Hematopoietic multipotent progenitor cell treated with erythropoietin and hydrocortisone succinate and interleukin-3 and kit ligand, for 8 days (in vitro differentiated cells): Measurements from ENCODE around the gene PROK1.
"Not testable (repeated sequence)": the region's sequence is repeated elsewhere in the genome, so short reads cannot be mapped to it uniquely, and the experiment has no call there.

Experiments used
- DNase-seq: peaks from one replicate; pipeline ENCODE4 v3.0.0-alpha.2; 2015

PROK1 gene, protein sequence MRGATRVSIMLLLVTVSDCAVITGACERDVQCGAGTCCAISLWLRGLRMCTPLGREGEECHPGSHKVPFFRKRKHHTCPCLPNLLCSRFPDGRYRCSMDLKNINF

DNA sequence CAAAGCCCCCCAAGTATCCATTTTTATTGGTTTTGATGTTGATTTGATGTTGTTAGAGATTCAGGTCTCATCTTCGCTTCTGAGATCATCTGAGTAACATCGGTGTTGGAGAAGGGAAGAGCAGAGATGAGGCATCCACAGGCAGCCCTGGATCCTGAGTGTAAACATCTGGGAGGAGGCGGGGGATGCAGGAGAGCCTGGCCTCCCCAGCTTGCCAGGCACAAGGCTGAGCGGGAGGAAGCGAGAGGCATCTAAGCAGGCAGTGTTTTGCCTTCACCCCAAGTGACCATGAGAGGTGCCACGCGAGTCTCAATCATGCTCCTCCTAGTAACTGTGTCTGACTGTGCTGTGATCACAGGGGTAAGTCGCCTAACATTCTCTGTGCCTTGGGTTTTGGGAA lies at the start of gene PROK1:
TSS of gene PROK1 (plus strand) at position 221 of the 400 bp plus-strand sequence. CDS start at position 289, 68 bp downstream.
- no peak for DNase-seq

DNA sequence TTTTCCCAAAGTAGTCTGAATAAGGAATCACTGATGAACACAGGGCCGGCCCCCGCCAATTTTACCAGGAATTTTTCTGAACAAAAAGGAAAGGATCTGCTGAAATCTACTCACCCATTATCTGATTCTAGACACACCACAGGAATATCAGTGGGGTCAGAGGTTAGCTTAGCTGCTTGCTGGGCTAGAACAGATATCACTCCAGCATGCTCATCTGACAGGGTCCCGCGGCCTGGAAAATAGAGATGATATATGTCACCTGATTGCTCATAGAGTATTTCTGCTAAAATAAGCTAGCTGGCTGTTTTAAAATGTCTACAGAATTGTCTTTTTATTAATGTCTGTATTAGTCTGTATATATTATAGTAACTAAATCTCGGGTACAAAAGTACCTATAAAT lies 47.1 kb upstream of the PROK1 start:
- no peak for DNase-seq

DNA sequence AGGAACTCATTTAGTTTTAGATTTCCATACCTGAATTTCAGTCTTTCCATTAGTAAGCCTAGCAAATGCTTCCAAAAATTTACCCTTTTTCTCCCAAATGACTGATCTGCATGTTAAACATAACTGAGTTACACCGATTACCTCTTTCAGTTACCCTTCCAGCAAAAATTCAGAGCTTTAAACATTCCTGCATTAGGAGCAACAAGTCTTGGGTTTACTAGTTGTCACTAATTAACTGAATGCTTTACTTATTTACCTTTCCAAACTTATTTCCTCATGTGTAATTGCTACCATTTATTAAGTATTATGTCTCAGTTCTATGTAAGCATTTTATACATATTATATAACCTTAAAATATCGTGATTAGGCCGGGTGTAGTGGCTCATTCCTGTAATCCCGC lies 46.5 kb upstream of the PROK1 start:
- no peak for DNase-seq

DNA sequence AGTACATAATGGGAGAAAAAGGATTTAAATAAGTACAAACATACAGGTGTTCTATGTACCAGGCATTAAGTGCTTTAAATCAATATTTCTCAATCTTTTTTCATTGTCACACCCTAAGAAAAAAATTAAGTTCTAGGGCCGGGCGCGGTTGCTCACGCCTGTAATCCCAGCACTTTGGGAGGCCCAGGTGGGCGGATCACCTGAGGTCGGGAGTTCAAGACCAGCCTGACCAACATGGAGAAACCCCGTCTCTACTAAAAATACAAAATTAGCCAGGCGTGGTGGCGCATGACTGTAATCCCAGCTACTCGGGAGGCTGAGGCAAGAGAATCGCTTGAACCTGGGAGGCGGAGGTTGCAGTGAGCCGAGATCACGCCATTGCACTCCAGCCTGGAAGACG lies 44.5 kb upstream of the PROK1 start:
- DNase-seq = not testable (repeated sequence)

DNA sequence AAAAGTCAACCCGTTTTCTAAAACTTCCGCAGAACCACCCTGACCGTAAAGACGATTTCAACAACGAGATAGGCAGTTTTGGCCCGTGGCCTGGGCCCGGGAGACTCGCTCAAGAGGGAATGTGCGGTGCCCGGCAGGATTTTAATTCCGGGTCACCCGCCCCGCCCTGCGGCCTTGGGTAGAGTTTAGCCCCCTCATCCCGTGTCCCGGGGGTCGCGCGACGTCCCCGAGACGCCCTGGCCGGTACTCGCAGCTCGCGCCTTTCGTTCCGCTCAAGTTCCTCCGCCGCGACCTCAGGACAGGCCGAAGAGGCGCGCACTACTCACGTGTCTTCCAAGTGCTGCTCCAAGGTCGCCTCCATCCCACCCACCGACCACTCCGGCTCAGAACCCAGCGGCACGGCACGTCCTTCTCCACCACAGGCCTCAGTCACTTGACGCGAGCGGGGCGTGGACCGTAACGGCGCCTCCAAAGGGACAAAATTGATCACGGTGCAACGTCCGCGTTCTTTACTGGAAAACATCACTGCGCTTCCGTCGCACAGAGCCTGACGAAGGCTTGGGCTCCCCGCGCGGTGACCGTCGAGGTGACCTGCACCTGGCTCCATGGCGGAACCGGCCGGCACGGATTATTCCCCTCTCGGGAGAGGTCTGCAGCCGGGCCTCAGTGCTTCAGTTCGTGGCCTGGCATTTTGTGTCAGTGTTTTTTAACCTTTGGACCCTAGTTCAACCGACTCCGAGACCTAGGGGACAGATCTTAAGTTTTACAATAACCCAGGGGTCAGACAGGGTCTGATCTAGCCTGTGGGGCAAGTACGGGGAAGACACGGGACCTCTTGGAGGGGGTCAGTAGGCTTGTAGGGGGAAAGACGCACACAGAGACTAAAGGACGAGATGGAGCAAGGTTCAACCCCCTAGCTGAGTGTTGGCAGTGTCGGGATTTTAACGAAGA lies 43.4 kb upstream of the PROK1 start, which contains the start of gene LAMTOR5:
TSS of gene LAMTOR5 (minus strand) at position 435 of the 951 bp plus-strand sequence. CDS start at position 361, 74 bp downstream.
- peak; percentile 94 for DNase-seq

DNA sequence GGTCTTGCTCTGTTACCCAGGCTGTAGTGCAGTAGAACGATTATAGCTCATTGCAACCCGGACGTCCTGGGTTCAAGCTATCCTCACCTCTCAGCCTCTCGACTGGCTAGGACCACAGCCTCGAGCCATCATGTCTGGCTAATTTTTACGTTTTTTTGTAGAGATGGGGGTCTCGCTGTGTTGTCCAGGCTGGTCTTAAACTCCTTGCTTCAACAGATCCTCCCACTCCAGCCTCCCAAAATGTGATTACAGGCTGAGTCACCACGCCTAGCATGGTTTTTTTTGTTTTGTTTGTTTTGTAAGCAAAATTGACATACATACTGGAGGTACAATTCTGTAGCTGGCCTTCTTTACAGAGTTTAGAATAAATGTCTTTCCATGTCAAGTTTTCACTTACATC lies 42.5 kb upstream of the PROK1 start:
- DNase-seq = no peak

DNA sequence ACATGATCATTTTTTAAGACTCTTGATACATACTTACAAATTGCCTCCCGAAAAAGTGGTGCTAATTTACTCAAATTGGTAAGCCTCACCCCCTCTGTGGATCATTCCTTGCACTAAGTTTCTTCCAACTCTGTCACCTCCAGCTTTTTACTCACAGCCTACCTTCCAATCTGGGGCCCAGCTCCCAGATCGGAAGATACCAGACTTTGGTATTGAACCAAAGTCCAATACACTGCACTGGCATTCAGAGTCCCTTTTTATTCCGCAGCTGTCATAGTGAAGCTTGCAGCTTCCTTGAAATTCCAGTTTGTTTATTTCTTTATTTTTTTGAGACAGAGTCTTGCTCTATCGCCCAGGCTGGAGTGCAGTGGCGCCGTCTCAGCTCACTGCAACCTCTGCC lies 41.6 kb upstream of the PROK1 start:
- DNase-seq = no peak

DNA sequence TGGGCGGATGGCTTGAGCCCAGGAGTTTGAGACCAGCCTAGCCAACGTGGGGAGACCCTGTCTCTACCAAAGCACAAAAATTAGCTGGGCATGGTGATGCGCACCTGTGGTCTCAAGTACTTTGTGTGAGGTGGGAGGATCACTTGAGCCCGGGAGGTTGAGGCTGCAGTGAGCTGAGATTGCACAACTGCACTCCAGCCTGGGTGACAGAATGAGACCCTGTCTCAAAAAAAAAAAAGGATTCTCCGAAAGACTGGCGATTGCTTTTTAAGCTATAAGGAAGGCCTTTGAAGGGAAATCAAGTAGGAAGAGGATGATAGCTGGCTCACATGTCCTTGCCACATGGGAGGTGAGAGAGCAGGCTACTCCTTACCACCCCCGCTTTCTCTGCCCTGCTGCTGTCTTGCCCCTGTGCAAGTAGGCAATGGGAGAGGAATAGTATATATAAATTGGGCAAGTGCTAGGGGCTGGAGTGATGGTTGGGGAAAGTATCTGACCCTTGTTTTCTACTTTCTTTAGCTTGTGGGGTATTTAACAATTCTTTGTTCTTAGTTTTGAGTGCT lies 39.7 kb upstream of the PROK1 start:
- no peak for DNase-seq

DNA sequence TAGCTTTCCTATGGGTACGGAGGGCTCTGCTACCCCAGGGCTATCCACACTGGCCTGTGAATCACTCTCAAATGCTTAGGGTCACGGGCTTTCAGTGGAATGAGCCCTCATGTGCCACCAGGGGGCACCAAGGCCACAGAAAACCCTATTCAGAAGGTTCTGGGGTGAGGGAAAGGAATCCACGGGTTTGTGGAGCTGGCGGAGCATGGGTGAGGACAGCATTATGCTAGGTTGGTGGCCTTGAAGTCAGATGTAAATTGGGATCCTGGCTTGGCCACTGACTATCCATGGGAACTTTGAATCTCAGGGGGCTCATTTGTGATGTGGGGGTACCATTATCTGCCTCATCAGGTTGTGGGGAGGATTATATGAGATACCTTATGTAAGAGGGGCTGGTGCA lies 38.4 kb upstream of the PROK1 start:
- peak; percentile 92 for DNase-seq

DNA sequence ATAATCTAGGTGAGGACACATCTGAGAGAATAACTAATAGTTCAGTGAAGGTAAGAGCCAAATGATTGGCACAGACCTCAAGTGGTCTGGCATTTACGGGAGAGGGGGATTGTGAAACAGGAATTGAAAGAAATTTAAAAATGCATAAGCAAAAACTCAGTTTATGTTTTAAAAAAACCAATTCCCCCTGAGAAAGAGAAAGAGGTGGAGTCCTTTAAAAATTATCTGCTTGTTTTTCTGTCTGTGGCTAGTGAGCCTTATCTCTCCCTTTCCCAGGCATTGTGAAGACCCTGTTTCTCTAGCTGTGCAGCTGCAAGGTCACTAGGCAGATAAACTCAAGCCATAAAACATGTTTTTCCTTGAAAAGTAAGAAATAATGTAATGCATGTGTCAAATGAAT lies 37.9 kb upstream of the PROK1 start:
- peak; percentile 65 for DNase-seq

DNA sequence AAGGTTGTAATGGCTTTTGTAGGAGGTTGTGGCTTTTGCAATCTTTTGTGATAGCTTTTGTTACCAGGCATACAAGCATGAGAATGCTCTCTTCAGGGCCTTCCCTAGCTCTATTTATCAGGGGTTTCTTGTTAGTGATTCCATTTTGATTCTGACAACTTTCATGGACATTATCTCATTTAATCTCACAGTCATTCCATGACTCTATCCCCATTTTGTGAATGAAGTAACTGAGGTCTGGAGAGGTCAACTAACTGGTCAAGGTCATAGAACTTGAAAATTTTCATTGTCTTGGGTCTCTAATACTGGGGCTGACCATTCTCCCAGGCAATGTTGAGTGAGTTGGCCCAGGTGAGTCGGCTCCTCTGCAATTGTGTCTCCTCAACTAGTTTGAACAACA lies 32.2 kb upstream of the PROK1 start:
- DNase-seq = no peak

DNA sequence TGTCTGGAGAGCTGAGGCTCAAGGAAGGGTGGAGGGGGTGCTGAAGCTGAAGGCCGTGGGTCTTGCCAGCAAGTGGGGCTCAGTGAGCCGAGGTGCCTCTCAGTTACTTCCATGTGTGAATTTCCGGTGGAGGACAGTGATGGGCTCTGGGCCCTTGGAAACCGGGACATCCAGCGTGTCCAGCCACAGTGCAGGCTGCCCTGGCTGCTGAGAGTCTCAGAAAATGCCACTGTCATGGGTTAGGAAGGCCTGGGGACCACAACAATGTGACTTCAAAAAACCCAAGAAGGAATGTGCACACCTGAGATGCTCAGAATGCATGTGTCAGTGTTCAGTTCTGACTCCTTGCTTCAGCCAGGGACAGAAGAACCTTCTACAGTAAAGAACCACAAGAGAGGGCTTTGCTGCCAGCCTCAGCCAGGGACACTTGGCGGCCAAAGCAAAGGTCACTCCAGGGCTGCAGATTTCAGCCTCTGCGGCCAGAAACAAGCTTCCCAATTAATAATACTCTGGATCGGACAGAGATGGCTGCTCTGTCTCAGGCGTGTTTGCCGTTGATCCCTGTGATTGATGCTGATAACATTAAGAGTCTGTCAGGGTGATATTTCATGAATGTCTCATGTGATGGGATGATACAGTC lies 30.8 kb upstream of the PROK1 start:
- DNase-seq = no peak

DNA sequence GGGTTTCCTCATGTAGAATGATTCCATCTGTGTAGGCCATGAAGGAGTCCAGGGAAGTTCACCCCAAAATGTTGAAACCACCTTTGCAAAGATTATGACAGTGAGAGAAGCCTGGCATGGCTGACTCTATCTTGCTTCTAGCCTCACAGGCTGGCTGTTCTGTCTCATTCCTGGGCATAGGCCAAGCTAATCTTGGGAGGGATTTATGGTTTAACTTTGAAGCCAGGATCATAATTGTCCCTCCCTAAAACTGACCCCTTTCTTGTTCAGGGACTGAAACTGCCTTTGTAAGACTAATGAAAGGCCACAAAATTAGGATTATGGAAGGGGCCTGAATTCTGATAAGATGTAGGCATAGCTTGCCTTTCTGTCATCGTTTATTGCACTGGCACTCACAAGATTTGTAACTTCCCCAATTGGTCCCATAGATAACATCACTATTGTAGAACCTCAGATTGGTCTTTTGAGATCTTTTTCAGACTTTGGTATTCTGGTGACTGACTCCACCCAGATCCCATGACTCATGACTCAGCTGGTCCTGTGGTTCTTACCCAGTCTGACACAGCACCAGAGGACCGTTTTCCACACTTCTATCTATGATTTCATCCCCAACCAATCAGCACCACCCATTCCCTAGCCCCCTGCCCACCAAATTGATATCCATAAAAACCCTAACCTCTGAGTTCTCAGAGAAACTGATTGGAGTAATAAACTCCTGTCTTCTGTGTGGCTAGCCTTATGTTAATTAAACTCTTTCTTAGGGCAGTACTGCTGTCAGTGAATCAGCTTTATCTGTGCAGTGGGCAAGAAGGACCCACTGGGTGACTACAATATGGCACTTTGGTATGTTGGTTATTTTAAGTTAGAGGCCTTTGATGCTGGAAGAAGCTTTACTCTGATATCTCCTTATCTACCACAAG lies 29.8 kb upstream of the PROK1 start:
- peak; percentile 65 for DNase-seq

DNA sequence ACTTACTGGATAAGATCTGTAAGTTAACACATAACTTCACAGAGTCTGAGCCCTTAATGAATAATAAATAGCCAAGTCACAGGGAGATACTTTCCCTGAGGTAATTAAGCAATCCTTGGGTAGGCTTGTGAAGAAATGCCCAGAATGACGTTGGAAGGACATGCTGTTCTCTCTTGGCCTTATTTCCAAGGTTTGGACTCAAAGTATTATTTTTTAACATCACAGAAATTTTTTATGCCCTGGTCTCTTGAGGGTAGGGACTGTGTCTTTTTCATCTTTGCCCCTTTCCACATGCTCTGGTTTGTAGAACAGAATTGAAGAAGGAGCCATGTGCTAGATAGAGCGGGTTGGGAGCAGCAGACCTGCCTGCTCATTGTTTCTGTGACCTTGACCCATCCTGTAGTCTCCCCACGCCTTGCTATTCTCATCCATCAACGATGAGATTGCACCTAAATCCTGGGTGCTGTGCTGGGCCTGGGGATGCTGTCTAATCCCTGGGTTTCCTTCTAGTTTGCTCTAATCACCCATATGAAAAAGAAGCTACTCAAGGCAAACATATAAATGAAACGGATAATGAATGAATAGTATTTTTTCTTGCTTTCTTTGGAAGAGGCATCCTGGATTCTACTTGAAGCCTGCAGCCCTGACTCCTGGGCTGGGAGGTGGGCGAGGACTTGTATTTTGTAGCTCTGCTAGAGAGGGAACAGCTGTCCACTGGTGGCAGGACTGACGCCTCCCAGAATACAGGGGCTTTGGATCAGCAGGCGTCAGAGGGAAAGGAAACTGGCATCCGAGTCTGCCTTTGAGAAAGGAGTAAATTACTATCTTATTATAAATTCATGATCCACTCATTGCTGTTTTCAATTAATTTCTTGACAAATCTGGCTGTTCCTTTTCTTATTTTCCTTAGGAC lies 26.0 kb upstream of the PROK1 start:
- no peak for DNase-seq

DNA sequence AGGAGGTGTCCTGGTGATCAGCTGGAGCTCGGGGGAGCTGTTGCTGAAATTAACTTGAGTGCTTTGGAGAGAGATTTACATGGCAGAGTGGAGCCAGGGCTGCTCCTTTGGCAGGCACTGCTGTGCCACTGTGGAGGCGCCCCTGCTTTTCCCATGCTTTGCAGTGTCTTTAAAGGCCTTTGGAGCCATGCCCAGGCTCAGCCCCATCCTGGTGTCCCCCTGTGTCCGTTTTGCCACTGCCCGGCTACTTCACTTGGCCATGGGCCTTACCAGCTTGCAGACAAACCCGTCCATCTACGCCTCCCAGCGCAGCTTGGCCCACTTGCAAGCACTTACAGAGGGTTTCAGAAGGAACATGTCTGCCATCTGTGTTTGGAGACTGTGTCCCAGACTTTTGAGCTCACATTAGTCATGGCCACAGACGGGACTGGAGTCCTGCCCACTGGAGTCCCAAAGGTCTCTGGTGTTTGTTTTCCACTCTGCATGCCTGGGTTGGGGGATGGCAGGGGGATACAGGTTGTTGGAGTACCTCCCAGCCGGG lies 25.3 kb upstream of the PROK1 start:
- DNase-seq = no peak

DNA sequence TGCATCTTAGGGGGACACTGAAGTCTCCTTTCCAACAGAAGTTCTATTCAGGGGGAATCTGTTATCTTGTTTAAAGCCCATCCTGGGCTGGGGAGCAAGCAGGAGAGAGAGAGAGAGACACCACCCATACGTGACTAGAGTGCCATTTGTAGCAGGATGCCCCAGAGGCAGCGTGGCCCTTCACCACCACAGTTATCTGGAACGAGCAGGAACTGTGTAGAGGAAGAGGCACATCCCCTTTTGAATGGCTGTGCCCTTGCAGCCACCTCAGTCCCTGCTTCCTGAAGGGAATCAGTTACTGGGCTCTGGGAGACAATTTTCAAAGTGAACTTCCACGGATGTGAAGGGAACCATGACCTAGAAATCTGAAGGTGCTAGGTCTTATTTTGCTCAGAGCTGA lies 24.1 kb upstream of the PROK1 start:
- DNase-seq = peak; percentile 47

DNA sequence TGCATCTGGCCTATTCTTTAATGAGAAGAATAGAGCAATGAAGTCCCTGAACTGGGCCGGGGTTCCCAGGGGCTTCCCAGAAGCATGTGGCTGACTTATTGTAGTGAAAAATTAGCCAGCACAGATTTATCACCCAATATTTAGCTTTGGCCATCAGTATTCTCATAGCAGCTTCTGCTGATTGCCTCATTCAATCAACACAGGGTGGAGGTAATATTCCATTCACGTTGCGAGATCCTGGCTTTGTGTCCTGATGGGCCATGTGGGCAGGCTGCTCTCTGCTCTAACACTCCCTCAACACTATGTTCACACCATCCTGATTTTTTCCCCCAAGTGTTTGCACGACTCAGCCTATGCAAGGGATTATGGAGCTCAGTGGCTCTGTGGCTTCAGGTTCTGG lies 22.0 kb upstream of the PROK1 start:
- no peak for DNase-seq

DNA sequence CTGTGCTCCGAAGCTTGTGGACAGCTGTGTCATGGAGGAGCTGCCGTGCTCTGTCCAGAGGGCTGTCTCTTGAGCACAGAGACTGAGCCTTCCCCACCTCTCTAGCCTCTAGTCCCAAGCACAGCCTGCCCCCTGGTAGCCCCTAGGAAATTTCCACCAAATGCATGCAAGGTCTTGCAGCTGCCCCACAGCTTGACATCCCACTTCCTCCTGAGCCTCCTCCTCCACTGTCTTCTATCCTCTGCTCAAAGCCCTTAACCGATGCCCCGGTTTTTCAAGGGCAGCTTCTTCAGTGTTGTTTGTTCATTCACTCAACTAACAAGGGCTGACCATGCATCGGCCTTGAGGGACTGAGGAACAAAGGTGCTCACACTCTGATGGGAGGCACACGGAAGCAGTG lies 20.6 kb upstream of the PROK1 start:
- no peak for DNase-seq

DNA sequence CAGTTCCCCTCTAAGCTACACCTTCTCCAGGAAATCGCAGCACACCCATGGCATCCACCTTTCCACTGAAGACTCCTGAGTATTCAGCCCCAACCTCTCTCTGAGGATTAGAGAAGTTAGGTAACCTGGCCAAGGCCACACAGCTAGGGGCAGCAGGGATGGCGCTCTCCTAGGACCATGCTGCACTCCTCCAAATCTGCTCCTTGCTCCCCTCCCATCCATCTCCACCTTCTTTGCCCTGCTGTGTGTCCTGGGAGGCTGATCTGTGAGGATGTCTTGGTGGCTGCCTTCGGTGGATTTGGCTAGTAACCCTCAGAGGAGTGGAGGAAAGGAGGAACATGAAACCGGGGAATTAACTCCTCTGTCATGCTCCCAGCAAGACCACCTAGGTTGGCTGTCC lies 20.0 kb upstream of the PROK1 start:
- no peak for DNase-seq

DNA sequence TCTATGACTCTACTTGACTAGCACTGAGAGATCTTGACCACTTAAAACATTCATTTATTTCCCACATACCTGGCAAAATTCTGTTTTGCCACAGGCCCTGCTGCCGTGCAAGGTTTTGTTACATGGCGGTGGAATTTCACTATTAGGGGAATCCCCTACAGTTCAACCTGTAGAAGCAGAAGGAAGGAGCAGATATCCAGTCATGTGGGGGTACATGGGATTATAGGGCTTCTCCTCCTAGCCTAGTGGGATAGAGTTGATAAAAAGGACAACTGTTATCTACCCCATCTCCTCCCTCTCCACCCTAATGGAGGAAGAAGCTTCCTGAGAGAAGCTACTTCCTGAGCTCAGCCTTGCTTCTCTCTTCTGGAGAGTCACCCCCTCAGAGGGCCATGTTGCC lies 17.7 kb upstream of the PROK1 start:
- DNase-seq = no peak

DNA sequence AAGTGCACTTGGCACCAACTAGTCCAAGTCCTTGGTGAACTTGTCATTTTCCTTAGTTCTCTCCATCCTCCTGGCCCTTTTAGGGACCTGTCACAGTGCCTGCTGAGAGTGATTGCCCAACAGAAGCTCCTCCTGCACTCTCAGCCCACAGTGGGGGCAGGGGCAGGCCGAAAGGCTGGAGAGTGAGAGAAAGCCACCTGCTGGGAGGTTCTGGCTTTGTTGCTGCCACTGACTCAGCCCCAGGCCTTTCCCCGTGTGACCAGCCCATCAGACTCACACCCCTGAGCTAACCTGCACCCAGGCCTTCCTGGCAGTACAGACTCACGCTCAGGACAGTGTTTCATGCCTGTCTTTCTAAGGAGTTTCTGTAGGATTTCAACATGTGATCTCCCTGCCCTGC lies 17.1 kb upstream of the PROK1 start:
- peak; percentile 31 for DNase-seq
